Vagina (tissue), 2 donors: ENCODE measurements around the gene FOXO4. TPM values are rescaled to one million over a fixed set of nuclear protein-coding genes. Genes with fewer than 3 reads are reported as not detected.

ENCODE experiments used
- DNase-seq, 2 donors: peaks; one replicate each; pipeline ENCODE4 v3.0.0-alpha.2; 2017; ENCODE audit errors: extremely low spot score in 2 of 2
- H3K27ac ChIP-seq: fragments of 200-600 bp; sonication (generic); one replicate; pipeline ENCODE4 v1.5.1; 2019
- H3K27me3 ChIP-seq: fragments of 200-600 bp; sonication (generic); one replicate; pipeline ENCODE4 v1.5.1; 2019
- H3K36me3 ChIP-seq, 2 donors: fragments of 200-600 bp; sonication (generic); one replicate each; pipeline ENCODE4 v1.5.1; 2017 to 2019
- H3K4me1 ChIP-seq: fragments of 200-600 bp; sonication (generic); one replicate; pipeline ENCODE4 v1.5.1; 2019
- H3K4me3 ChIP-seq, 2 donors: fragments of 200-600 bp; sonication (generic); 1 replicate in 1 of 2; 2 replicates in 1 of 2; pipeline ENCODE4 v1.5.1; 2016 to 2019
- H3K9me3 ChIP-seq: fragments of 200-600 bp; sonication (generic); one replicate; pipeline ENCODE4 v1.5.1; 2019
- CTCF ChIP-seq, 3 experiments: fragments of 450-650 bp in 2 of 3; fragments of 200-600 bp in 1 of 3; sonication (generic) in 1 of 3; IDR thresholded peaks; one replicate each; pipeline ENCODE4 v1.5.1; 2017 to 2019; ENCODE audit warnings: antibody characterized with exemption in 3 of 3, mild to moderate bottlenecking in 2 of 3, moderate library complexity in 2 of 3
- POLR2A ChIP-seq, 2 donors: fragments of 450-650 bp; IDR thresholded peaks; one replicate each; pipeline ENCODE4 v1.6.1; 2017; ENCODE audit warnings: antibody characterized with exemption in 2 of 2, mild to moderate bottlenecking in 2 of 2, moderate library complexity in 2 of 2
- POLR2AphosphoS5 ChIP-seq, 2 donors: sonication (generic); formaldehyde crosslinking; IDR thresholded peaks; one replicate each; pipeline ENCODE4 v1.9.0; 2017; ENCODE audit warnings: antibody characterized with exemption in 2 of 2, mild to moderate bottlenecking in 2 of 2, low read depth in 1 of 2; ENCODE audit not compliant: insufficient read depth in 1 of 2
- intact Hi-C: fragments of 100-400 bp; cut with DNase I; formaldehyde crosslinking; loops from one replicate; pipeline ENCODE4 v1.15.1; 2023
- total RNA-seq: library from RNA; depleted of rRNA; stranded (reverse); fragments of >200 nt; gene quantifications from one replicate; pipeline ENCODE4 v1.2.3, GENCODE V29; 2016

The FOXO4 gene
- total RNA-seq, 1 donor from 2014 or later, result 22.8 TPM

GRCh38 chrX:71095033-71095432, 618 bp upstream of the FOXO4 start:
- no peak for TF ChIP-seq POLR2AphosphoS5 (IDR thresholded peaks at IDR 0.05; ENCODE audit: insufficient read depth in 1 of 2, low read depth in 1 of 2)
- TF ChIP-seq POLR2A (IDR thresholded peaks at IDR 0.05), result no peak
- TF ChIP-seq CTCF (IDR thresholded peaks at IDR 0.05), result no peak
- Histone ChIP-seq H3K27me3 (no peaks in the 10 kb centered on the region), H3K4me3 (peak overlapping the region; percentile 56 to 58), H3K4me1 (peaks cover 16% of the 10 kb centered on the region), H3K36me3 (no peaks in the 10 kb centered on the region), H3K9me3 (no peaks in the 10 kb centered on the region), H3K27ac (peak overlapping the region; percentile 81)
- DNase-seq, result no peak
- intact Hi-C loops, result no loop called here

- H3K4me3 ChIP-seq, result peak overlapping the region; percentile 56 to 58
- H3K4me1 ChIP-seq, result peaks cover 16% of the 10 kb centered on the region
- no peaks in the 10 kb centered on the region for H3K9me3 ChIP-seq
- no peaks in the 10 kb centered on the region for H3K36me3 ChIP-seq
- no peak for DNase-seq
- H3K27me3 ChIP-seq, result no peaks in the 10 kb centered on the region
- peak overlapping the region; percentile 81 for H3K27ac ChIP-seq
- no peak for TF ChIP-seq POLR2AphosphoS5 (IDR thresholded peaks at IDR 0.05; ENCODE audit: insufficient read depth in 1 of 2, low read depth in 1 of 2)
- TF ChIP-seq POLR2A (IDR thresholded peaks at IDR 0.05), result peak in 1 of 2 donors; percentile 8
- intact Hi-C loops, result no loop called here
Measured at GRCh38 chrX:71095981-71096759, 519 bp downstream of the FOXO4 start.

GRCh38 chrX:71096760-71097032, 1.0 kb downstream of the FOXO4 start:
- TF ChIP-seq POLR2AphosphoS5 (IDR thresholded peaks at IDR 0.05; ENCODE audit: insufficient read depth in 1 of 2, low read depth in 1 of 2) (no peak), CTCF (IDR thresholded peaks at IDR 0.05) (no peak), POLR2A (IDR thresholded peaks at IDR 0.05) (no peak)
- peak overlapping the region; percentile 81 for H3K27ac ChIP-seq
- intact Hi-C loops, result no loop called here
- DNase-seq, result no peak
- H3K4me3 ChIP-seq, result peak overlapping the region; percentile 56 to 58
- H3K9me3 ChIP-seq, result no peaks in the 10 kb centered on the region
- peaks cover 16% of the 10 kb centered on the region for H3K4me1 ChIP-seq
- no peaks in the 10 kb centered on the region for H3K27me3 ChIP-seq
- H3K36me3 ChIP-seq, result no peaks in the 10 kb centered on the region

GRCh38 chrX:71098302-71098701, 2.7 kb downstream of the FOXO4 start:
- no peak for DNase-seq
- Histone ChIP-seq H3K4me3 (no peak overlapping the region), H3K9me3 (no peaks in the 10 kb centered on the region), H3K36me3 (no peaks in the 10 kb centered on the region), H3K27me3 (no peaks in the 10 kb centered on the region), H3K27ac (peak overlapping the region; percentile 13), H3K4me1 (peaks cover 16% of the 10 kb centered on the region)
- no peak for TF ChIP-seq POLR2A (IDR thresholded peaks at IDR 0.05)
- TF ChIP-seq CTCF (IDR thresholded peaks at IDR 0.05), result peak in 1 of 3 experiments; percentile 33
- intact Hi-C loops, result no loop called here

GRCh38 chrX:71098951-71099506, 3.4 kb downstream of the FOXO4 start:
- H3K9me3 ChIP-seq, result no peaks in the 10 kb centered on the region
- H3K27ac ChIP-seq, result no peak overlapping the region
- no peak for DNase-seq
- H3K4me1 ChIP-seq, result peaks cover 23% of the 10 kb centered on the region
- no peak for TF ChIP-seq POLR2A (IDR thresholded peaks at IDR 0.05)
- TF ChIP-seq CTCF (IDR thresholded peaks at IDR 0.05), result no peak
- no peak for TF ChIP-seq POLR2AphosphoS5 (IDR thresholded peaks at IDR 0.05; ENCODE audit: insufficient read depth in 1 of 2, low read depth in 1 of 2)
- H3K27me3 ChIP-seq, result peaks cover 3% of the 10 kb centered on the region
- intact Hi-C loops, result no loop called here
- H3K4me3 ChIP-seq, result no peak overlapping the region
- no peaks in the 10 kb centered on the region for H3K36me3 ChIP-seq
